Measurements from ENCODE around the gene DTNB.

The DTNB gene

DNA sequence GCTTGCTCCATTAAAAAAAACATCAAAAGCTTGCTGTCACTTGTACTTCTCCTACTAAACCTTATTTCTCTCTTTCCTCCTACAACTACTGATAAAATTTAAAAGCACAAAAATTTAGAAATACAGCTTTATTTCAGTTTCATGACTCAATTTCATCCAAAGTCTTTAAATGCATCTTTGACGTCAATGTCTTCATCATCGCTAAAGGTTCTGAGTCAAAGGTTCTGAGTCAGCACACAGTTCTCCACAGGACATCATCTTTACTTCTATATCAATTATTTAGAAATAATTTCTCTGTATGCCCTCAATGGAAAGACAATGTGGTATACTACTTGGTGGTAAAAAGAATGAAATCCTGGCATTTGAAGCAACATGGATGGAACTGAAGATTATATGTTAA is 167.8 kb downstream of the DTNB start:
- Histone ChIP-seq H3K9ac (no peak overlapping the region), H3K4me2 (no peak overlapping the region), H3K27ac (no peak overlapping the region)

DNA sequence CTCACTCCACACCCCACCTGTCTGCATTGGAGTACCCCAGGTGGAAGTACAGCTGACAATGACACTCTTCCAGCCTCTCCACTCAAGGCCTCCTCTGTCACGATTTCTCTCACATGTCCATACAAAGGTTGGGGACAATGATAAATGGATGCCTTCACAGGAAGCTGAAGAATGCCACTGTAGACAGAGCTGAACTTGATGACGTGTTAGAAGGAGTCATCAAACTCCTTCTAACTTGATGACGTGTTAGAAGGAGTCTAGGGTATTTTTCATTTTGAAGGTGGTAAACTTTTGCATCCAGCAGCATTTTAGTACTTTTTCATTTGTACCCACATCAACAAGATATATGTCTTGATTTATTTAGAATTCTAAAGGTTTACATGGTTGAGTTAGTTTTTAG is 168.2 kb downstream of the DTNB start:
- no peaks in the 10 kb centered on the region for H3K4me1 ChIP-seq
- no peaks in the 10 kb centered on the region; a peak in 1 of 22 replicates for H3K36me3 ChIP-seq
- no peak overlapping the region for H3K4me3 ChIP-seq
- no peaks in the 10 kb centered on the region for H3K27me3 ChIP-seq
- H4K20me1 ChIP-seq, result no peaks in the 10 kb centered on the region
- no peak overlapping the region for H3K4me2 ChIP-seq
- H3K27ac ChIP-seq, result no peak overlapping the region
- no peak overlapping the region for H3K9ac ChIP-seq
- H3K9me3 ChIP-seq (replicated peaks in 1 of 11), result no peaks in the 10 kb centered on the region
- TF ChIP-seq Cebpa-rat (IDR thresholded peaks at IDR 0.05), result no peak

More for the DNA sequence above, 167.8 kb downstream of the DTNB start:
- Histone ChIP-seq H3K4me1 (no peaks in the 10 kb centered on the region), H3K4me3 (no peak overlapping the region), H3K27me3 (no peaks in the 10 kb centered on the region), H3K36me3 (no peaks in the 10 kb centered on the region), H4K20me1 (no peaks in the 10 kb centered on the region), H3K9me3 (replicated peaks in 1 of 11) (no peaks in the 10 kb centered on the region)
- no peak for TF ChIP-seq Cebpa-rat (IDR thresholded peaks at IDR 0.05)

- H3K4me1 ChIP-seq, result no peaks in the 10 kb centered on the region
- no peak overlapping the region for H3K4me2 ChIP-seq
- no peaks in the 10 kb centered on the region for H3K9me3 ChIP-seq (replicated peaks in 1 of 11)
- no peaks in the 10 kb centered on the region; a peak in 1 of 22 replicates for H3K36me3 ChIP-seq
- H3K4me3 ChIP-seq, result no peak overlapping the region
- TF ChIP-seq Cebpa-rat (IDR thresholded peaks at IDR 0.05), result no peak
- H3K27me3 ChIP-seq, result no peaks in the 10 kb centered on the region
- no peak overlapping the region for H3K27ac ChIP-seq
- H4K20me1 ChIP-seq, result no peaks in the 10 kb centered on the region
- no peak overlapping the region for H3K9ac ChIP-seq
Measured at GRCh38 chr2:25504266-25504665, 169.1 kb downstream of the DTNB start.

- Histone ChIP-seq H3K4me2 (no peak overlapping the region), H3K36me3 (peaks cover 0 to 11% (median 0%) of the 10 kb centered on the region in 11 experiments; a peak in 3 of 22 replicates), H3K27me3 (no peaks in the 10 kb centered on the region), H4K20me1 (no peaks in the 10 kb centered on the region), H3K4me1 (peaks cover 0 to 14% (median 4%) of the 10 kb centered on the region in 10 experiments; a peak in 7 of 20 replicates), H3K9me3 (replicated peaks in 1 of 11) (no peaks in the 10 kb centered on the region), H3K27ac (no peak overlapping the region), H3K4me3 (no peak overlapping the region), H3K9ac (no peak overlapping the region)
- no peak for TF ChIP-seq Cebpa-rat (IDR thresholded peaks at IDR 0.05)
Measured at GRCh38 chr2:25499157-25499556, 174.2 kb downstream of the DTNB start.

DNA sequence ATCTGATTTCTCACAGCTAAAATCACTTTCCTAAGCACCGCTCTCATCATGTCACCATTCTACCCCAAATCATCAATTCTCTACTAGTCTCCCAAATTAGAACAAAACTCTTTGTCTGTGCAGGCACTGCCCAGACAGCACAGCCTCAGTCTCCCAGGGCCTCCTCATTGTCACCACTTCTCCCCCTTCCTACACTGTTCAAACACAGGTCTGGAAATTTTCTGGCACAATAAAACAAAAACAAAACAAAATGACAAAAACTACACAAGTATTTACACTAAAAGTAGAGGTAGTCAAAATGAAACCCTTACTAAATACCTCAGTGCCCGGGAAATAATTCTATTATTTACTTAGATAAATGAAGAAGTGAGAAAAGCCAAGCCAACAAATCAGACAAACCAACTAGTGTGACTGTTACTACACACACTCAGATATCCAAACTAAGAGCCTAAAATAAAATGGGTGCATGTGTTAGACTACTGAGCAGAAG is 175.4 kb downstream of the DTNB start:
- no peaks in the 10 kb centered on the region for H3K9me3 ChIP-seq (replicated peaks in 1 of 11)

DNA sequence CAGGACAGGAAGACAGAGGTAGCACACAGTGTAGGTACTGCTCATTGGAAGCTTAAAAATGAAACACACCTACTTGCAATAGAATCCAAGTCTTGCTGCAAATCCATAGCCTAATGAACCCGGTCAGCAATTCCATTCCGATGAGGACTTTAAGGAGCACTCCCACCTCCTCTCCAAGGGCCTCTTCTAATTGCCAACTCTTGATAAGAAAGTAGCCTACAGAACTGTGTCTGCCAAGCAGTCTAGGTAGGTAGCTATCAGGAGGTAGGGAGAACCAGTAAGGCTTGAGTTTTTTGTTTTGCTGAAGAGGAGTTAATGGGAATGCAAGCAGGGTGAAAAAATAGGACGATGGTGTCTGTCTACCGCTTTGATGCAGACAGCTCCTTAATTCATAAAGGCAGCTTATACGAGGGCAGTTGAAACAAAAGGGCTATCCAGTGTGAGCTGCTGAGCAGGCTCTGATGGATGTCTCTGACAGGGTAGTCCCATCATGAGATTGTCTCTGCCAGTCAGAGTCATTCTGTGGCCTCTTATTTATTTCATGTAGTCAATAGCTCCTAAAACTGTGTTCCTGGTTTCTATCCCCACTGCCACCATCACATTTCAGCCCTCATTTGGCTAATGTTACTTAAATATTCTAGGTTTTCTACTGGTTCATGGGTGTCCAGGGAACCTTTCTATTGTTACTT is 176.0 kb downstream of the DTNB start:
- Histone ChIP-seq H3K4me2 (peak overlapping the region in 1 of 11 experiments; percentile 68; a peak in 2 of 22 replicates), H3K9me3 (replicated peaks in 1 of 11) (no peaks in the 10 kb centered on the region), H3K4me3 (no peak overlapping the region), H3K36me3 (peaks cover 0 to 11% (median 0%) of the 10 kb centered on the region in 11 experiments; a peak in 3 of 22 replicates), H3K27ac (peak overlapping the region in 1 of 11 experiments; percentile 32; a peak in 1 of 22 replicates), H4K20me1 (no peaks in the 10 kb centered on the region), H3K9ac (no peak overlapping the region), H3K4me1 (peaks cover 0 to 14% (median 4%) of the 10 kb centered on the region in 10 experiments; a peak in 7 of 20 replicates), H3K27me3 (no peaks in the 10 kb centered on the region)
- no peak for TF ChIP-seq Cebpa-rat (IDR thresholded peaks at IDR 0.05)

More for the DNA sequence above, 175.4 kb downstream of the DTNB start:
- Histone ChIP-seq H3K27ac (peak overlapping the region in 1 of 11 experiments; percentile 32; a peak in 1 of 22 replicates), H3K4me3 (no peak overlapping the region), H3K4me1 (peaks cover 0 to 14% (median 4%) of the 10 kb centered on the region in 10 experiments; a peak in 7 of 20 replicates), H3K27me3 (no peaks in the 10 kb centered on the region), H3K36me3 (peaks cover 0 to 11% (median 0%) of the 10 kb centered on the region in 11 experiments; a peak in 3 of 22 replicates), H3K9ac (no peak overlapping the region), H4K20me1 (no peaks in the 10 kb centered on the region), H3K4me2 (peak overlapping the region in 1 of 11 experiments; percentile 68; a peak in 2 of 22 replicates)
- TF ChIP-seq Cebpa-rat (IDR thresholded peaks at IDR 0.05), result no peak

DNA sequence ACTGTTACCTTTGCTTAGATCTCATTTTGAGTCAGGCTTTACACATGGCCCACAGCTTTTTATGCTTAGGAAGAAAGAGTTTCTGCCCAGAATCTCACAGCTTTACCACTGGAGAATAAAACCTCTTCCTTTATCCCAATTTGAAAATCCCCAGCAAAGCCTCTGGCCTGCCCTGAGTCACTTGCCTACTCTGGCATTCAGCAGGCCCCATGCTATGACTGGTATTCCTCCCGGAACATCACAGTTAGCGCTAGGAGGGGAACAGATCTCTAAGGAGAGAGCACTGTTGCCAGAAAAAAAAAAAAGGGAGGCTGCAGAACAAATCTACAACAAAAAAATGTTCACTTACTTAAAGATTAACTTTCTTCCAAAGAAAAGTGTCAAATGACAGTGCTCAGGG is 178.8 kb downstream of the DTNB start:
- no peaks in the 10 kb centered on the region for H3K9me3 ChIP-seq (replicated peaks in 1 of 11)
- no peak for TF ChIP-seq Cebpa-rat (IDR thresholded peaks at IDR 0.05)
- H3K9ac ChIP-seq, result no peak overlapping the region
- H3K4me3 ChIP-seq, result no peak overlapping the region
- H3K36me3 ChIP-seq, result peaks cover 0 to 11% (median 0%) of the 10 kb centered on the region in 11 experiments; a peak in 3 of 22 replicates
- no peak overlapping the region for H3K27ac ChIP-seq
- H3K4me2 ChIP-seq, result no peak overlapping the region
- no peaks in the 10 kb centered on the region for H4K20me1 ChIP-seq
- H3K27me3 ChIP-seq, result no peaks in the 10 kb centered on the region
- H3K4me1 ChIP-seq, result peaks cover 0 to 29% (median 7%) of the 10 kb centered on the region in 10 experiments; a peak in 11 of 20 replicates

DNA sequence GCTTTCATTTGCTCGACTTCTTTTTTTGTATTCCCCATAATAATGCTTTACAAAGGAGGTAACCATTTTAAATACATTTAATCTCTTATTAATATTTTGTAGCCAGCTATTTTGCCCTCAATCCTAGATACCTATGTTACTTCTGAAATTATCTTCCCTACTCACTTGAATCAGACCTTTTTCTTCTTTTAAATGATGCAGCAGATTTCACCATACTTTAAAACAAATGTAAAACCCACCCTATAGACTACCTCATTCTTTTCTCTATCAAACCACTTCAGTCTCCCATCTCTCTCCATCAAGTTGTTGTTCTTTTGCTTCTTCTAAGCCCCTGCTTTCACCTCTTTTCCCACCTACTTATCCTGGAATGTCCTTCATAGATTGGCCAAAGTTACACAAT is 180.2 kb downstream of the DTNB start:
- peaks cover 0 to 23% (median 7%) of the 10 kb centered on the region in 10 experiments; a peak in 11 of 20 replicates for H3K4me1 ChIP-seq
- no peak overlapping the region for H3K4me3 ChIP-seq
- H3K4me2 ChIP-seq, result no peak overlapping the region
- TF ChIP-seq Cebpa-rat (IDR thresholded peaks at IDR 0.05), result no peak
- H4K20me1 ChIP-seq, result no peaks in the 10 kb centered on the region
- no peaks in the 10 kb centered on the region for H3K27me3 ChIP-seq
- no peak overlapping the region for H3K9ac ChIP-seq
- H3K9me3 ChIP-seq (replicated peaks in 1 of 11), result no peaks in the 10 kb centered on the region
- H3K36me3 ChIP-seq, result peaks cover 0 to 6% (median 0%) of the 10 kb centered on the region in 11 experiments; a peak in 2 of 22 replicates
- no peak overlapping the region for H3K27ac ChIP-seq

GRCh38 chr2:25492726-25493125 is 180.7 kb downstream of the DTNB start:
- no peak overlapping the region for H3K9ac ChIP-seq
- no peak overlapping the region for H3K4me2 ChIP-seq
- H3K27ac ChIP-seq, result no peak overlapping the region
- H4K20me1 ChIP-seq, result no peaks in the 10 kb centered on the region
- TF ChIP-seq Cebpa-rat (IDR thresholded peaks at IDR 0.05), result no peak
- H3K4me3 ChIP-seq, result no peak overlapping the region
- H3K27me3 ChIP-seq, result no peaks in the 10 kb centered on the region
- H3K9me3 ChIP-seq (replicated peaks in 1 of 11), result no peaks in the 10 kb centered on the region
- peaks cover 0 to 18% (median 7%) of the 10 kb centered on the region in 10 experiments; a peak in 11 of 20 replicates for H3K4me1 ChIP-seq
- H3K36me3 ChIP-seq, result peaks cover 0 to 6% (median 0%) of the 10 kb centered on the region in 11 experiments; a peak in 2 of 22 replicates
